GM13977 (cell line): ENCODE results near the gene TRIM50.
"Not testable (repeated sequence)": the region's sequence is repeated elsewhere in the genome, so short reads cannot be mapped to it uniquely, and the experiment has no call there.

ENCODE experiments used
- DNase-seq: peaks from one replicate; pipeline ENCODE4 v3.0.0; 2012; ENCODE audit warnings: low spot score
- in situ Hi-C: fragments of 300-500 bp; cut with MboI; formaldehyde crosslinking; loops from one replicate; pipeline ENCODE4 v1.12.0; 2022; ENCODE audit warnings: low sequenced_read_pairs, low pct_unique_long_range_greater_than_20kb, mixed read lengths, inconsistent platforms; ENCODE audit not compliant: unreplicated experiment
- TF ChIP-seq, protein P1 (sequence below): IDR thresholded peaks from 2 replicates; pipeline ENCODE4 v1.5.1; 2012; ENCODE audit warnings: mild to moderate bottlenecking, control low read depth; ENCODE audit not compliant: insufficient read depth; ENCODE audit errors: extremely low read depth, missing control alignments

Gene TRIM50

DNA sequence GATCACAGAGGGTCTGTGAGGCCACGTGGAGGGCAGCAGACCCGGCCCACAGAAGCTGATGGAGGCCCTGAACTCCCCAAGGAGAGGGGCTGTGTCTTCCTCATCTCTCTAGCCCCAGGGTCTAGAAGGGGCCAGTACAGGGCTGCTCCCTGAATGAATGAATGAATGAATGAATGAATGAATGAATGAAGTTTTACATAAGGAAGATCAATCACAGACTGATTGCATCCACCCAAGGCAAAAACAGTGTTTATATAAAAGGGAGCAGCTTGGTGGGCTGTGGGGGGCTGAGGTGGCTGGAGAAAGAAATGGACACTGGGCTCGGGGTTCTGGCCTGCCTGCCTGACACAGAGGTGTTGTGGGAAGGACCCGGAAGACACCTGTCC, 14.4 kb downstream of the TRIM50 start:
- TF ChIP-seq, protein P1, sequence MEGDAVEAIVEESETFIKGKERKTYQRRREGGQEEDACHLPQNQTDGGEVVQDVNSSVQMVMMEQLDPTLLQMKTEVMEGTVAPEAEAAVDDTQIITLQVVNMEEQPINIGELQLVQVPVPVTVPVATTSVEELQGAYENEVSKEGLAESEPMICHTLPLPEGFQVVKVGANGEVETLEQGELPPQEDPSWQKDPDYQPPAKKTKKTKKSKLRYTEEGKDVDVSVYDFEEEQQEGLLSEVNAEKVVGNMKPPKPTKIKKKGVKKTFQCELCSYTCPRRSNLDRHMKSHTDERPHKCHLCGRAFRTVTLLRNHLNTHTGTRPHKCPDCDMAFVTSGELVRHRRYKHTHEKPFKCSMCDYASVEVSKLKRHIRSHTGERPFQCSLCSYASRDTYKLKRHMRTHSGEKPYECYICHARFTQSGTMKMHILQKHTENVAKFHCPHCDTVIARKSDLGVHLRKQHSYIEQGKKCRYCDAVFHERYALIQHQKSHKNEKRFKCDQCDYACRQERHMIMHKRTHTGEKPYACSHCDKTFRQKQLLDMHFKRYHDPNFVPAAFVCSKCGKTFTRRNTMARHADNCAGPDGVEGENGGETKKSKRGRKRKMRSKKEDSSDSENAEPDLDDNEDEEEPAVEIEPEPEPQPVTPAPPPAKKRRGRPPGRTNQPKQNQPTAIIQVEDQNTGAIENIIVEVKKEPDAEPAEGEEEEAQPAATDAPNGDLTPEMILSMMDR, result no peak
- DNase-seq, result no peak
- in situ Hi-C loops, result no loop called here

GRCh38 chr7:73312831-73313520, 14.9 kb downstream of the TRIM50 start:
- TF ChIP-seq, protein P1, result no peak
- in situ Hi-C loops, result no loop called here
- no peak for DNase-seq

GRCh38 chr7:73311421-73311820, 16.5 kb downstream of the TRIM50 start:
- in situ Hi-C loops, DNase-seq: not testable (repeated sequence)

DNA sequence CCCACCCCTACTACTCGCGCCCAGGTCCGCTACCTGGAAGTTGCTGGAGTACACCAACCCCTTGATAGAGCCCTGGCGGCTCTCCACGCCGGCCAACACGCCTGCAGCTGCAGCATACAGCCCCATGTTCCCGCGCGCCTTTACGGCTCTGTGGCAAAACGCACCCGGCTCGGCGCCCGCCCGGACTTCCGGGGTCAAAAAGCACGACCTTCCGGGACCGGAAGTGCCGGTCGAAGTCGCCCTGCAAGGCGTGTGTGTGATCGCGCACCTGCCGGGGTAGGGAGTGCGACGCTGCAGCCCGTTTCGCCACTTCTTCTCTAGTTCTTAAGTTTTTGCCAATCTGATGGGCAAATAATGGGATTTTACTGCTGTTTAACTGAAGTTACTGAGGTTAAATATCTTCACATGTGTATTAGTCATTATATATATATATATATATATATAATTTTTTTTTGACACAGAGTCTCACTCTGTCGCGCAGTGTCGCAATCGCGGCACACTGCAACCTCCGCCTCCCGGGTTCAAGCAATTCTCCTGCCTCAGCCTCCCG, 19.1 kb downstream of the TRIM50 start, which contains the start of gene NSUN5:
Gene NSUN5 (minus strand): TSS at position 162 of the 550 bp plus-strand sequence. CDS start 36 bp downstream, at position 126.
- in situ Hi-C loops, result no loop called here
- TF ChIP-seq, protein P1, result no peak
- peak; percentile 95 for DNase-seq

DNA sequence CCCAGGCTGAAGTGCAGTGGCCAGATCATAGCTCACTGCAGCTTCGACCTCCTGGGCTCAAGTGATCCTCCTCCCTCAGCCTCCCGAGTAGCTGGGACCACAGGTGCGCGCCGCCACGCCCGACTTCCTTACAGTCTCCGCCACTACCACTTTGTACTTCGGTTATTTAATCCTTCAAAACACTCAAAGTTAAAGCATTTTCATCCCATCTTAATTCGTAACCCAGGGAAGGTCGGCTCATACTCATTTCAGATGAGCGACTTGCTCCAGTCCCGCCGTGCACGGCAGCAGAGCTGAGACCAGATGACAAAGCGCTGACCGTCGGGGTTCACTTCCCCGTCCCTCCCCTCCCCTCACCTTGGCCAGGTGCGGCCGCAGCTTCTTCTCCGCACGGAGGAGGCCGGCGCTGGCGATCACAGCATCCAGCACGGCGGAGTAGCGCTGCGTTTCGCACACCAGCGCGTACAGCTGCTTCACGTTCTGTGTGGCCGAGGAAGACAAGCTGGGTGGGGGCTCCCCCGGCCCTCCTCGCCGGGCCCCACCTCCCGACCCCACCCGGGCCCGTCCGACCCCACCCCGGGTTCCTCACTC, 19.7 kb downstream of the TRIM50 start:
- TF ChIP-seq, protein P1, result no peak
- in situ Hi-C loops, result no loop called here
- peak; percentile 49 for DNase-seq

DNA sequence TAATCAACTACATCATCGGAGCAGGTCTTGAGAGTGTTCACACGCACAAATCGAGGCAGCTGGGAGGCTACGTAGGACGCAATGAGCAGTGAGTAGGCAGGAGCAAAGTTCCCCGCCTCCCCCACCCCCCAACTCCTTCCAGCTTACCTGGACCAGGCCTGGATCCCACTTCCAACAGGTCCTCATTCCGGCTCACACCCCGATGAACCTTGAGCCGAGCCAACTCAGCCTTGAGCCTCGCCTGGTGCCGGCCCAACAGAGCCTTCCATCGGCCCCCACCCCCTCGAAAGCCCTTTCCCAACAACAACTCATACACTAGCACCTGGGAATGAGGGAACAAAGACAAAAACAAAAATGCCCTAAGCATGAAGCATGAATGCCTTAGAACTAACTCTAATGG, 20.4 kb downstream of the TRIM50 start:
- TF ChIP-seq, protein P1, result no peak
- in situ Hi-C loops, result no loop called here
- DNase-seq, result no peak

DNA sequence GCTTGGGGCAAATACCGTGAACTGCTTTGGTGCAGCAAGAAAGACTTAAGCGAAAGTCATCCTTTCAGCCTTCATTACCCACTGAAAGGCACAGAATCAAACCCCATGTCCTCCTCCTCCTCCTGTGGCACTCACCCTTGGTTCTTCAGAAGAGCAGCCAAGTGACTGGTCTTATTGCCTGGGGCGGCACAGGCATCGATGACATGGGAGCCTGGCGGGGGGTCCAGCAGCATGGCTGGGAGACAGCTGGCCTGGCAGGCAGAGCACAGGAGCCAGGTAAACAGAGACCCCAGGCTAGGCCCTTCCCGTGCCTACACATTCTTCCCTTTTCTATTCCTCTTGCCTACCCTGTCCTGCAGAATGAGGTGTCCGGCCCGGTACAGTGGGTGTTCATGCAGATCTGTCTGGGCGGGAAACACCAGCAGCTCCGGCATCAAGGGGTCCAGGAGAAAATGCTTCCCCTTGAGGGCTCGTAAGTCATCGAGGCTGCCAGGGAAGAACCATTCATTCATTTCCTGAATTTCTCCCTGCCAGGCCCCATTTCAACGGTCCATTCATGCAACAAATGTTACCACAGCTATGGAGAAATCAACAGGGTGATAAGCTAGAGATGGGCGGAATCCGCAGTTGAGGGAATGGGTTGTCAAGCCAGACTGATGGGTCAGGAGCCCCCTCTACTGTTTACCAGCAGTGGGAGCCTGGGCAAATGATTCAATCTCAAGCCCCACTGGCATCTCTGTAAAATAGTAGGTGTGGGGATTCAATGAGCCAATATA, 23.1 kb downstream of the TRIM50 start:
- in situ Hi-C loops, DNase-seq: not testable (repeated sequence)
